HG02571 (cell line): Measurements from ENCODE around the gene SLIT3.

Source experiments
- ATAC-seq: cut with Tn5 transposase; IDR thresholded peaks from one replicate; pipeline ENCODE4 v1.9.1; 2021; ENCODE audit warnings: mild to moderate bottlenecking, moderate library complexity; ENCODE audit not compliant: unreplicated experiment

Gene SLIT3

DNA sequence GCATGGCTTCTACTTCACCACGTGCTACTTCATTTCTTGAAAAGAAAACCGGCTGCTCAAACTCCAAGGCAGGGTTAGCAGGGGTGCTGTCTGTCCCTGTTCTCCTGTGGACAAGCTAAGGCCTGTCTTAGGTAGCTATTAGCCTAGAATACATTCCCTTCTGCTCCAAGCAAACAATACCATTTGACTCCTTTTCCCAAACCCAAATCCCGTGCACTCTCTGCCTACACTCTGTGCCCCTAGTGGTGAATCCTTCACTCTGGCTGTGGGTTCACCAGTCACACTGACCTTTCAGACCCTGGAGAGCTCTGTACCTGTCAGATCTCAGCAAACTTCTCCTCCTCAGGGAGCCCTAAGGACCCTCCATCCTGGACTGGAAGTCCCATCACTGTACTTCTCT, 211.6 kb downstream of the SLIT3 start:
- ATAC-seq = no peak

DNA sequence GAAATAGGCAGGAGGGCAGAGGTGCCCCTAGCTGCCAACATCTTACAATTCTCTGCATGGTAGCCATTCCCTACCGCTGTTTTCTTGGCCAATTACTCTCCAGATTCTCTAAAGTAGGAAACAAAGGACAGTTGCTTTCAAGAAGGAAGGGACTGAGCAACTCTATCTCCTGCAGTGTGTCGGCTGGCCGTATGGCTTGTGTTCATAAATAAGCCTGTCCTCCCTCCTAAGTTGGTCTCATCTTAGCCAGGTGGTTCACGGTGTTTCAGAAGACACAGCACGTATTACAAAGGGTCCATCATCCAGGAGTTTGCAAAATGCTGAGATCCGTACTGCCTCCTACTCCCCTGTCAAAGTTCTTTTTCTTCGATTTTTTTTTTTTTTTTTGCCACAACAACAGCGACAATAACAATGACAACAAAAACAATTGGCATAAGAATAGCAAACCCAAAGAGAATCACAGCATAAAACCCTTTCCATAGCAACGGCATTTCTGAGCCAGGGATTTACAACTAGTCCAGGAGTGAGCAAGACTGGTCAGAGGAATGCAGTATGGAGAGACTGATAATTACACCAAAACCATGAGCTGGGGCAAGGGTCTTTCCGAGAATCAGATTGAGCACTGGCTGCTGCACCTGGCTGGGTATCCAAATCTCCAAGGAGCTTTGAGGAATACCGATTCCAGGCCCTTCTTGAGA, 212.8 kb downstream of the SLIT3 start:
- no peak for ATAC-seq

DNA sequence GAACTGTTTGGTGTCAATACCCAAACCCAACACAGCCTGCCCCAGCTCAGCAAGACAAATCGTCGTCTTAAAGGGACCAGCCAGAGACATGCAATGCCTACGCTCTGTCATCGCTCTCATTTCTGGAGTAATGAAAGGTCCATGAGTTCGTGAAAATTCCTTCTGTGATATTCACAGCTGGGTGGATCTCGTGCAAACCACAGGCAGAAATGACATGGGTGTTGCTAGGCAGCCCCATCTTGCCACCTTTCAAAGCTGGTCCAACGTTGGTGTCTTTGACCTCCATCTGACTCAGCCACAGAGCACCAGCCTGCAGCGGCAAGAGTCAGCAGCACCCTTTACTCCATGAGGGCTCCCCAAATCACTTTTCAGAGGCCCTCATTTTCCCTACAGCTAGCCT, 215.3 kb downstream of the SLIT3 start:
- ATAC-seq = no peak

DNA sequence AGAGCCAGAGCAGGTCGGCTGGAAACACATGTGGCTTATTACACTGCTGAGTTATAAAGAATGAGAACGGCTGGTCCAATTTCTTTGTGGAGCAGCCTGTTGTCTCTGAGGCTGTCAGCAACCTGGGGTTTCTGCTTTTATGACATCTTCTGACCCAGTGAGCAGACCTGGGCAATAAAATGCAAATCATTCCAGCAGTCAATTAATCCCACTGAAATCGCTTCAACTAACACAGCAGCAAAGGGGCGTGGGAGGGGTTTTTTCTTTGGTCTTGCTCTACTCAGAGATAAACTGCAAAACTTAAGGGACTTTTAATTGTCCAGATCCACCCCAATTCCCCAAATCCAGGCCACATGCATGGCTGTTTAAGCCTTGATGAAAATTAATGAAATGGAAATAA, 215.7 kb downstream of the SLIT3 start:
- no peak for ATAC-seq

DNA sequence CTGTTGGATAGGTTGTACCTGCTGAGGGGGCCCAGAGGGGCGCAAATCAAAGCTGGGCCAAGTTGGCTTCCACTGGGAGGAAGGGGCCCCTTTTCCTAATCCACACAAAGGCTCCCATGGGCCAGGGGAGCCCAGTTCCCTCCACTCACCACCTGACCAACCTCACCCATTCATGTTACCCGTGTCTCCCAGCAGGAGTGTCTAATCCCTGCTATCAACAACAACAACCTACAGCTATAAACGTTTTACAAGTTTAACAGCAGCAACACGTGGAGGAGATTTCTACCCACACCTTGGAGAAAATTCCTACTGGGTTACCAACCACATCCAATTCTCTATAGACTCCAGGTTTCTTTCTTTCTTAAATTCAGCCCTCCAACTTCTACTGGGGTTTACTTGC, 216.2 kb downstream of the SLIT3 start:
- ATAC-seq = no peak

DNA sequence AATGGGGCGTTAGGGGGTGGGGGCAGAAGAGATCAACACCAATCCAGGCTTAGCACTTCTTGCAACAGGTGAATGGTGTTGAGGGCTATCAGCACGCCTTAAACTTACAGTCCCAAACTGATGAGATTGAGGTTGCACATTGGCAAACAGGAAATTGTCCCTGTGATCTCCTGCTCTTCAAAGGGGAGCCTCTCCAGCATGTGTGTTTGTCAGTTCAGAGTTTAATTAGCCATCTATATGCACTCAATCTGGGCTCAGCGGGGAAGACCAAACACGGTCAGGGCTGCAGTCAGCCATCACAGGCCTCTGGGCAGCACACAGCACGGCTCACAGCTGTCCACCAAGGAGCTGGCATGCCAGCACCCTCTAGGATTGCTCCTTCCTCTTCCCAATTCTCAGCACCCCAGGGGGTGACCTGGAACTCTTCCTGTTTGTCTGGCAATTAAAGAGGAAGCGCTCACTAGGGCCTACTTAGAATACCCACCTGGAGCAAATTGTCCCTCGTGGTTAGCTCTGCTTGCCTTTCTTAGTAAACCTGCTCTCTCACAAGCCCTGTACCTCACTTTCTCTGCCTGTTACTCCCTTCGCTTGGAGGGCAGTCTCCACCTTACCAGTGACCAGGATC, 217.4 kb downstream of the SLIT3 start:
- no peak for ATAC-seq

DNA sequence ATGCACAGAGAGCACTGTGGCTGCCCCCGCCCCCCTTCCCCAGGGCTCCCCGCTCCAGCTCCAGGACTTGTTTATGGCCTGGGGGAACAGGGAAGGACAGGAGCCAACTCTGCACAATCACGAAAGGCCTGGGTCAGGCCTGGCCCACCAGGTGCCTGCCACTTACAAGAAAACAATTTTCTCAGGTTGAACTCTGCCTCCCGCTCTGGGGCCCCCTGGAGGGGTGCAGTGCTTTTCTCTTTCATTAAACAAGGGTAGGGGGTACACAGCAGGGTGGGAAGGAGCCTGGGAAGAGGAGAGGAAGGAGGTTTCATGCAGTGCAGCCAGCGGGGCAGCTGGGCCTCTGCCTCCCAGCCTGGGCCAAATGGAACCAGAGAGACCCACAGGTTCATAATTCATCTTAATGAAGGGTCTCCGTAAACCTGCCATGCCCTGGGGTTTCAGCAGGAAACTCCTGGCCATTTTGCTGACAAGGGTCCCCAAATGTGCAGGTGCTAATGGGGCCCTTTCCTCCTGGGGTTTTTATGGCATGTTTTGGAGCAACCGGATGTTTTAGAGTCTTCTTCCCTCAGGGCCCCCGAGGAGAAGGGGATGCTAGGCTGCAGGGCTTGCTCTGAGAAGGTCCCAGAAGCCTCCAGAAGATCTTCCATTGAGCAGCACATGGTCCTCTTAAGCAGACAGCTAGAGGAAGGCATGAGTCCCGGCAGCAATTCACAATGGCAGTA, 219.8 kb downstream of the SLIT3 start:
- no peak for ATAC-seq

DNA sequence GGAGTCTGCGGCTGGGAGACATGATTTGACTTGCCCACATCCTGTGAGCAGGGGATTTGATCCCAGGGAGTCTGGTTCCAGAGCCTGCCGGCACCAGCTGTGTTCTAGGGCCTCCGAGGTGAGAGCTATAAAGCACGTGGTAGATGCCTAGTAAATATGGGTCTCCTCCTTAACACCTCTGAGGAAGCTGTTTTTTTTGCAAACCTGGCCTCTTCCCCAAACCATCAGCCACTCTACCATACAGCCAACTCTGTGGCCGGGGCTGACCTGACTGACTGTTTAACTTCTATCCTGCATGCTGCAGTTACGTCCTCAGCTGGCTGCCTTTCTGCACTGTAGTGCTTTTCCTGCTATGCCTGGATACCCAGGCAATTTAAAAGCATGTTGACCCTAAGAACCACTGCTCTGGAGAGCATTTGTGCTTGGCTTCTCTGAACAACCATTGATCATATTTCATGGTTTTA, 220.5 kb downstream of the SLIT3 start:
- no peak for ATAC-seq

DNA sequence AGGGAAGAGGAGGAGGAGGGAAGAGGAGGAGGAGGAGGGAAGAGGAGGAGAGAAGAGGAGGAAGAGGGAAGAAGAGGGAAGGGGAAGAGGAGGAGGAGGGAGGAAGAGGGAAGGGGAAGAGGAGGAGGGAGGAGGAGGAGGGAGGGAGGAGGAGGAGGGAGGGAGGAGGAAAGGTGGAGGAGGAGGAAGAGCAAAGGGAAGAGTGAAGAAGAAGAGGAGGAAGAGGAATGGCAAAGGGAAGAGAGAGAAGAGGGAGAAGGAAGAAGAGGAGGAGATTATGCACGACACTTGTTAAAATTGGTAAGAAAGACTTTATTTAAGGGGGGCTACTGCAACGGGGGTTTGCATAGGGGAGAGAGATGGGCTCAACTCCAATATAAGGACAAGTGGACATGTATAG, 221.2 kb downstream of the SLIT3 start:
- ATAC-seq = no peak

DNA sequence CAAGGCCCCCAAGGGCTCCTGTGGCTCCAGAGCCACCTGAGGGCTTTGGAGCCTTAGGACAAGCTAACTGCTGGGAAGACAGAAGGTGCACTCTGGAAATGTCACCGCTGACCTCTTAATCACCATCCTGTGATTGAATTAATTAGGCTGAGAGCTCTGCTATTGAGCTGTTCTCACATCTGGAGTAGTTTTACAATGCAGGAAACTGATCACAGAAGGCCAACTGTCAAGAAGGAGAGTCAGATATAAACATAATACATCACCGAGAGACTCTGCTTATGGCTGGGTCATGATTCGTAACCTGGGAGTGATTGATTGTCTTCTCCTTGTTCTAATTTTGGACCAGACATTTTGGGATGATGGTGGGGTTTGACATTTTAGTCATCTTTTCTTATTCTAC, 226.1 kb downstream of the SLIT3 start:
- no peak for ATAC-seq

DNA sequence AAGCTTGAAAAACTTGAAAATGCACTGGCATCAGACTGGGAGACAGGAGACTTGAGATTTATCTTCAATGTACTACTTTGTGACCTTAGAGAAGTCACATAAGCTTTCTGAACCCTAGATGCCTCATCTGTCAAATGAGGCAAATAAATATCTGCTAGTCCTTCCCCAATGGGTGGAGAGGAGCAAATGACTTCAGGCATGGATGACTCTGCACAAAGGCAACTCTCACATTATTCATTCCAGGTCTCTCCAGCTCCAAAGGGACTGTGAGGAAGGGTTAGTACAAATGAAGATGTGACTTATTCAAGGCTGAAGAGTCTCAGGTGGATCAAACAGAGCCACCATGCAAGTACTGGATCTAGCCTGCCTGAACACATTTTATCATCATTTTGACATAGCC, 228.7 kb downstream of the SLIT3 start:
- ATAC-seq = no peak

DNA sequence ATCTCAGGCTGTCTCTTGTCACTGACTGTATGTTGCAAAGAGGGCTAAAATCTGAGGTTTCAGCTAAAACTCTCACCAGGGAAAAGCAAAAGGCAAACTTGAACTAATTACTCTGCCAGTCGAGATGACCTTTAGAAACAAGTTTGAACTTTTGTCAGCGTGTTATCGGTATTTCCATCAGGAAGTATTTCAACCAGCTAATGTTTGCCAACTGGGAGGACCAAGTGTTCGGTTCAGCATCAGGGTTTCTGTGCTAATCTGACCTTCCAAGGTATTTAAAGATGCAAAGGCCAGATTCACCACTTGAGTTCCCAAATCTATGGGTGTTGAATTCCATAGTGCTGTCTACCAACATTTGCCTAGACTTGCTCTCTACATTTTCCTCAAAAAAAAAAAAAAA, 230.5 kb downstream of the SLIT3 start:
- ATAC-seq = no peak

DNA sequence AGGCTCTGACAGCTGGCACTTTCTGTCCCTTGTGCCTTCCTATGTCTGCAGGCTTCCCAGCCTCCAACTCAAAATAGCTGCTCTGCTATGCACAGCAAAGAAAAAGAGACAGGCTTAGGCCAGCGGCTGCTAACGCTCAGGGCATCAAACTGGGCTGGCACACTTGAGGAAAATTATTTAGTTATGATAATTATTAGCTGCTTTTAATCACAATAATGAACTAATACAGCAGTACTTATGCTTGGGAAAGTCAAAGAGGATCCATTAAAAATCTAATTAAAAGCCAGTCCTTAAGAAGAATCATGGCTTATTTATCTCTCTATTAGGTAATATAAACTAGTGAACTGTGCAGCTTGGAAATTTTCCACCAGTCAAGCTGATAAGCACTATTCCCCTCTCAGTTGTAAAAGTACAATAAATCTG, 233.2 kb downstream of the SLIT3 start:
- no peak for ATAC-seq

DNA sequence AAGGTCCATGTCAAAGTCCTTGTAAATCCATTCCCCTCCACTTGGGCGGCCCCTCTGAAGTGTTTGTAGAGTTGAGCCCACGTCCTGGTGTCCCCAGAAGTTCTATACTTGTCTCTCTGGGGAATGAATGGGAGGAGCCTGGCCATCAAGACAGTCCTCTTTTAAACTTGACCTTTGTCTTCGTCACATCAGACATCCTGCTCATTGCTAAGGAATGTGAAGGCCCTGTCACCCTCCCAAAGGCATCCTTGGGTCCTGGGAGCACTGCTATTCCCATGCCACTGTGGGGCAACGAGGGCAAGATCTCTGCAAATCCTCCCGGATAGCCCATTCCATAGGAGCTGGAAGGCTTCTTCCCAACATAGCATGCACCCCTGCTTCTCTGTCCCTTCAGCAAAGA, 235.5 kb downstream of the SLIT3 start:
- no peak for ATAC-seq

DNA sequence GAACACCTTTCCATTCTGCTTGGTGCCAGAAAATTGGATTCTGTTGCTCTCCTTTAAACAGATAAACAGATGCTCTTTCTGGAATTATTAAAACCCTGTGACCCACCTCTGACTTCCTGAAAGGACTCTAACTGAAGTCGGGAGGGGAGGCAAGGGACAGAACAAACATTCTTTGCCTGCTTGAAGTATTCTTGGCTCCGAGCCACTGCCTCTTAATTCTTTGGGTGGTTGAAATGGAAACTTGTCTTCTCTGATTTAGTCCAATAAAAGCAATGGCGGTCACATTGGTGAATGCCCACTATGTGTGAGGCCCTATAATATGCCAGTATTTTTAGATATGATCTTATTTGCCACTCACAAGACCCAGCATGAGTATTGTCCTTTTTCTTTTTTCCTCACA, 236.8 kb downstream of the SLIT3 start:
- no peak for ATAC-seq

DNA sequence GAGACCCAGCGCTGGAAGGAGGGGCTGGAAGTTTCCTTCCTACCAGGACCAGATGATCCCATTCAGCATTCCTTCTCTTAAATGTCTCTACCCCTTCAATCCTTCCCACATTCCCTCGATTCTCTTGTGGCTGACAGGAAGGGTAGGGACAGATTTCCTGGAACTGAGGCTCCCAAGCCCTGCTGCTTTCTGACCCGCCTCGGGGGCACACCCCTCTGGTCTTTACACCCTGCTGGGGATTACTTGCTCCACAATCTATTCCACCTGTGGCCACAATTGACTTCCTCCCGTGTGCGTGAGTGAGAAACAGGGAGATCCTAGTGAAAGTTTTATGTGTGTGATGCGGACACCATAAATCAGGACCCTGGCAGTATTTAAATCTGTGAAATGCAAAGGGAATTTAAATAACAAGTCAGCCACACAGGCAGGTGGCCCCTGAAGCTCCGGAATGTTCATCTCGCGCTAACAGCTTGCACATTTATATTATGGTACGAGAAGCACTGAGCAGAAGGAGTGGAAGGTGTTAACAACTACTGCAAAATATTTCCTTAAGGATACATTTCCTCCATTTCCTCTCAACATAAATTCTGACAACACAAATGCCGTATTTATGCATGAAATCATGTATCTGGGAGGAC, 237.5 kb downstream of the SLIT3 start:
- no peak for ATAC-seq

DNA sequence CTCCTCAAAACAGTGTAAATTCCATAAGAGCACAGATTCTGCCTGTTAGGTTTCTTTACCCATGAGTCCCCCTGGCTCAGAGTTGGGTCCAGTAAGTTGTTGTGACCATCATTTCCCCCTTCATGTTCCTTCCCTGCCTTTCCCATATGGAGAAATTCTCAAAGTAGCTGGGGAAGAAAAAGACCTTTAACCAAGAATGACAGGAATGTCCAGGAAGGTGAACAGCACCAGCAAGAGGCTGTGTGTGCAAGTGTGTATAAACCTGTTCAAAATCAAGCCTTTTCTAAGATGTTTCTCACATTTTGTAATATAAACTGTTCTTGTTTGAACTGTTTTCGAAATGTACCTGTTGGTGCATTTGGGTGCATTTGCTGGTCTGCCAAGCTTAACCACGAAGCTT, 238.2 kb downstream of the SLIT3 start:
- ATAC-seq = no peak

DNA sequence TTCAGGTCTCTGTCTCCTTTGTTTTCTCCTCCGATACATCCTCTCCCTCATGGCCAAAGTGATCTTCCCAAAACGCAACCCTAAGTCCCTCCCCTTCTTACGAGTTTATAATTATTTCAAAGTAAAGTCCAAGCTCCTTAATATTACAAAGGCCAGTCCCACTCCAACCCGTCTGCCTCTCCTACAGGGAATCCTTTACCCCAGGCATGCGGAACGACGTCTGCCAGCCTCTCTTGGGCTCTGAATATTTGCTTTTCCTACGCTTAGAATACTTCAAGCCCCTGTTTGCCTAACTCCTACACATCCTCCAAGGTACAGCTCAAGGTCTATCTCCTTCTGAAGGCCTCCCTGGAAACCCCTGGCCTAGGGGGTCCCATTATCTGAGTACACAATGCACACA, 246.4 kb downstream of the SLIT3 start:
- ATAC-seq = no peak

DNA sequence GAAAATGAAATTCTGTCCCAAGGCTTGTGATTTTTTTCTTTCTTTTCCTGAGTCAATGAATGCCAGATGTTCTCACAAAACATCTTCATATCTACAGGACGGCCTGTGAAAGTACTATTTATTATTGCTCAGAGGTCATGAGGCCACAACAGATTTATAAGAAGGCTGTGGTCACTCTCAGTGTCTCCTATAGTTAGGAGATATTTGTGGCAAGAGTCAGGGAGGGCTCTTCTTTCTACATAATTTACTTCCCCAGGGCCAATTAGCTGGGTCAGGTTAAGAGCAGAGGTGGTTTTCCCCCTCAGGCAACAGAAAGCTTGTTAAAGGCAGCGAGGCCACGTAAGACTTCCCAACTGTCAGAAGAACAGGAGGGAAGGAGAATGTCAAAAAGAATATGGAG, 248.7 kb downstream of the SLIT3 start:
- no peak for ATAC-seq

DNA sequence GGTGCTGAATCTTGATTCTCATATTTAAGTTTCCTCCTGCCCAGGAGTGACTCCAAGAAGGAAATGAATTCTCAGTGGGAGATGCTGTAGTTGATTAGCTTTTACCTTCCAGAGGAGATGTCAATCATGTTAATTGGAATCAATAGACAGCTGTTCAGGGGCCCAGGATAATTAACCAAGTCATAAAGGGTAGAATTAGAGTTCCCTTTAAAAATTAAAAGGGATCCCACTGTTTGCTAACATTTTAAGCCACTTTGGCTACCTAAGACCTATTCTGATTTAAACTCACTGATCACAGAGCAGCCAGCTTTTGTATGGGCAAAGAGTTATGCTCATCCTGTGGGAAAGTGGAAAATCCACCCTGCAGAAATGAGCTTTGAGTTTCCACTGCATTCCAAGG, 249.6 kb downstream of the SLIT3 start:
- ATAC-seq = no peak

DNA sequence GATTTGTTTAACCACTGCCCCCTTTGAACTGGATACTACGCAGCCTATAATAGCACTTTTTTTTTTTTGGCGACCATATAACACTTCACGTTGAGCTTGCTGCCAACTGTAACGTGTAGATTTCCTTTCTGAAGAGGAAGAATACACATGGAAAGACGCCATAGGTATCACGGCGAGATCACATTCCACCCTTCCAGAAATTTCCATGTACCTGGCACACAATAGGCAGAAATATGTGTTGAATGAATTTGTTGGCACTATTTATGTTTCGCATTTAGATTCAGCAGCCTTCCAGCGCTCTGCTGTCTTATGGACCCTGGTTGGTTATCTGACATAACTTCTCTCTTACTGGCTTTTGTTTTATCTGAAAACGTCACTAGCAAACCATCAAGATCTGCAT, 250.3 kb downstream of the SLIT3 start:
- ATAC-seq = no peak

DNA sequence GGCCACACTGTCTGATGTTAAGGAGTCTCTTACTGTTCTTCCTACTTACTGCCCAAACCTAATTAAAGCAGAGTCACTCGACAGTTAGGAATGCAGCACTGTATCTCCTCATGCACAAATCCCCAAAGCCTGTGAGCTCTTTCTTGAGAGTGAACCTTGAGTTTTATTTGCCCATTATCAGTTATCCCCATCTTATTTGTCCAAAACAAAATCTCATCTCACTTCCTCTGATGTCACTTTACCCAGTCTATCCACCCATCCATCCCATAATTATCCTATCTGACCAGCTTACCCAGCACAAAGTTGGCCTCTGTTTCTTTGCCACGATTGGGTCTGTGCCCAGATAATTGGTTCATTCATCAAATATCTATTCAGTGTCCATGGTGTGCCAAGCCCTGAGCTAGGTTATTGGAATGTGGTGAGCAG, 250.8 kb downstream of the SLIT3 start:
- no peak for ATAC-seq
